NOMO-1 treated with dmso at 0.1 percent for 144 hours (cell line): Measurements from ENCODE around the gene SREBF2.
"Not testable (repeated sequence)": the region's sequence is repeated elsewhere in the genome, so short reads cannot be mapped to it uniquely, and the experiment has no call there.

Source experiments
- DNase-seq: peaks from one replicate; lab custom pipeline; 2025; ENCODE audit not compliant: unreplicated experiment; lab: John Stamatoyannopoulos, UW

SREBF2 gene

GRCh38 chr22:41821471-41822316 is 11.2 kb upstream of the SREBF2 start:
- no peak for DNase-seq

GRCh38 chr22:41822317-41823057 is 10.4 kb upstream of the SREBF2 start:
- no peak for DNase-seq

- DNase-seq: no peak
These were observed 9.1 kb upstream of the SREBF2 start for GRCh38 chr22:41823797-41824196.

- DNase-seq: no peak
These were observed 7.5 kb upstream of the SREBF2 start for GRCh38 chr22:41825376-41825775.

- DNase-seq: no peak
These were observed 6.9 kb upstream of the SREBF2 start for GRCh38 chr22:41826021-41826420.

GRCh38 chr22:41826430-41827383 is 6.2 kb upstream of the SREBF2 start:
- no peak for DNase-seq

GRCh38 chr22:41827671-41828070 is 5.2 kb upstream of the SREBF2 start:
- DNase-seq: no peak

GRCh38 chr22:41828516-41828915 is 4.4 kb upstream of the SREBF2 start:
- DNase-seq: no peak

- no peak for DNase-seq
These were observed 2.7 kb upstream of the SREBF2 start for GRCh38 chr22:41830174-41830573.

GRCh38 chr22:41831383-41831782 is 1.5 kb upstream of the SREBF2 start:
- peak; percentile 50 for DNase-seq

GRCh38 chr22:41831828-41832552 is 915 bp upstream of the SREBF2 start:
- no peak for DNase-seq

- DNase-seq: no peak
These were observed 582 bp downstream of the SREBF2 start for GRCh38 chr22:41833369-41834004.

GRCh38 chr22:41834005-41834944 is 1.4 kb downstream of the SREBF2 start:
- no peak for DNase-seq

GRCh38 chr22:41835462-41835861 is 2.6 kb downstream of the SREBF2 start:
- not testable (repeated sequence) for DNase-seq

- no peak for DNase-seq
These were observed 3.6 kb downstream of the SREBF2 start for GRCh38 chr22:41836551-41836950.

- no peak for DNase-seq
These were observed 6.1 kb downstream of the SREBF2 start for GRCh38 chr22:41838842-41839618.

GRCh38 chr22:41840216-41840615 is 7.3 kb downstream of the SREBF2 start:
- DNase-seq: no peak

- no peak for DNase-seq
These were observed 8.3 kb downstream of the SREBF2 start for GRCh38 chr22:41841085-41841712.
